GM23338 (cell line): ENCODE measurements around the gene ACYP1. TPM values are rescaled to one million over a fixed set of nuclear protein-coding genes. Genes with fewer than 3 reads are reported as not detected.

Experiments
- ATAC-seq: fragments of 200-7000 bp; cut with Tn5 transposase; 3 replicates; pipeline ENCODE4 v1.9.1; 2020
- DNase-seq: peaks from one replicate; pipeline ENCODE4 v3.0.0-alpha.2; 2015; ENCODE audit warnings: low spot score
- H2AFZ ChIP-seq: fragments of 200-600 bp; sonication (generic); 2 replicates; pipeline ENCODE4 v1.8.0; 2016; ENCODE audit warnings: antibody characterized with exemption, mild to moderate bottlenecking, moderate library complexity
- H3F3A ChIP-seq: fragments of 200-600 bp; sonication (generic); replicated peaks from 2 replicates; pipeline ENCODE4 v1.8.0; 2017; ENCODE audit warnings: antibody characterized with exemption, mixed run types, low read depth
- H3K27ac ChIP-seq: fragments of 200-600 bp; sonication (generic); 2 replicates; pipeline ENCODE4 v1.6.1; 2016; ENCODE audit warnings: low read depth
- H3K27me3 ChIP-seq: fragments of 200-600 bp; sonication (generic); 2 replicates; pipeline ENCODE4 v1.8.0; 2016; ENCODE audit warnings: mild to moderate bottlenecking, mixed run types, moderate library complexity; ENCODE audit not compliant: insufficient read depth
- H3K36me3 ChIP-seq: fragments of 200-600 bp; sonication (generic); 2 replicates; pipeline ENCODE4 v1.8.0; 2016; ENCODE audit warnings: mild to moderate bottlenecking; ENCODE audit not compliant: insufficient read depth
- H3K4me1 ChIP-seq: fragments of 200-600 bp; sonication (generic); 2 replicates; pipeline ENCODE4 v1.8.0; 2016; ENCODE audit warnings: mild to moderate bottlenecking, moderate library complexity; ENCODE audit not compliant: insufficient read depth
- H3K4me2 ChIP-seq: fragments of 200-600 bp; sonication (generic); 2 replicates; pipeline ENCODE4 v1.7.1; 2017; ENCODE audit warnings: mixed run types
- H3K4me3 ChIP-seq: fragments of 200-600 bp; sonication (generic); 2 replicates; pipeline ENCODE4 v1.6.1; 2016; ENCODE audit warnings: mixed run types
- H3K79me2 ChIP-seq: fragments of 200-600 bp; sonication (generic); replicated peaks from 2 replicates; pipeline ENCODE4 v1.8.0; 2017; ENCODE audit warnings: mild to moderate bottlenecking; ENCODE audit not compliant: insufficient read depth
- H3K9me2 ChIP-seq: fragments of 200-600 bp; sonication (generic); 2 replicates; pipeline ENCODE4 v1.8.0; 2017; ENCODE audit not compliant: insufficient read depth
- H4K20me1 ChIP-seq: fragments of 200-600 bp; sonication (generic); replicated peaks from 2 replicates; pipeline ENCODE4 v1.8.0; 2017; ENCODE audit warnings: mild to moderate bottlenecking; ENCODE audit not compliant: insufficient read depth
- H3K27ac Mint-ChIP-seq: 2 replicates; pipeline ENCODE4 v1.8.0; 2020; ENCODE audit warnings: inconsistent platforms, mild to moderate bottlenecking, moderate library complexity, mixed read lengths
- H3K27me3 Mint-ChIP-seq: 3 replicates; pipeline ENCODE4 v1.8.0; 2022; ENCODE audit warnings: low read depth, mild to moderate bottlenecking, moderate library complexity, mixed read lengths, inconsistent platforms; ENCODE audit not compliant: insufficient read depth, poor library complexity
- H3K36me3 Mint-ChIP-seq: 3 replicates; pipeline ENCODE4 v1.8.0; 2021; ENCODE audit warnings: low read depth, mild to moderate bottlenecking, inconsistent platforms, moderate library complexity, mixed read lengths
- H3K4me1 Mint-ChIP-seq: 3 replicates; pipeline ENCODE4 v1.8.0; 2020; ENCODE audit warnings: mild to moderate bottlenecking, inconsistent platforms, mixed read lengths
- H3K4me3 Mint-ChIP-seq: 3 replicates; pipeline ENCODE4 v1.8.0; 2021; ENCODE audit warnings: moderate library complexity, mild to moderate bottlenecking, inconsistent platforms, mixed read lengths
- H3K9me3 Mint-ChIP-seq: 3 replicates; pipeline ENCODE4 v1.8.0; 2020; ENCODE audit warnings: moderate library complexity, mild to moderate bottlenecking, inconsistent platforms, mixed read lengths
- ETS1 ChIP-seq: IDR thresholded peaks from 2 replicates; pipeline ENCODE4 v1.6.1; 2016; ENCODE audit warnings: antibody characterized with exemption
- EZH2 ChIP-seq: fragments of 200-600 bp; sonication (generic); IDR thresholded peaks from one replicate; pipeline ENCODE4 v1.8.0; 2017; ENCODE audit warnings: antibody characterized with exemption, mild to moderate bottlenecking, low read depth; ENCODE audit not compliant: unreplicated experiment
- STAT1 ChIP-seq: IDR thresholded peaks from one replicate; pipeline ENCODE4 v1.6.1; 2016; ENCODE audit warnings: antibody characterized with exemption; ENCODE audit not compliant: unreplicated experiment
- ZNF114 ChIP-seq: fragments of 250-450 bp; sonication (Bioruptor Pico); IDR thresholded peaks from 2 replicates; pipeline ENCODE4 v1.5.0; 2020; ENCODE audit warnings: mild to moderate bottlenecking, moderate library complexity
- ZNF462 ChIP-seq: fragments of 250-450 bp; sonication (Bioruptor Pico); IDR thresholded peaks from 2 replicates; pipeline ENCODE4 v1.5.0; 2020; ENCODE audit warnings: mild to moderate bottlenecking, moderate library complexity
- polyA plus RNA-seq: library from polyadenylated mRNA; unstranded; fragments of >200 nt; fragmentation: Nextera tagmentation; extraction: Ambion mirVana; gene quantifications from 2 replicates; pipeline ENCODE4 v1.2.1, GENCODE V29; 2016
- total RNA-seq: library from RNA; depleted of rRNA; stranded (reverse); fragments of >200 nt; shearing (Covaris generic); gene quantifications from 2 replicates; pipeline ENCODE4 v1.2.3, GENCODE V29; 2014

Gene ACYP1
- total and polyA plus RNA-seq, 2 experiments from 2014 or later, result 18.4 to 104 TPM

- H3K9me2 ChIP-seq, result no peaks in the 10 kb centered on the region
- ATAC-seq, result no peak
- H3K27me3 ChIP-seq, result no peaks in the 10 kb centered on the region
- TF ChIP-seq ETS1, result no peak
- no peak for TF ChIP-seq ZNF114 (CRISPR knock-in tag)
- no peak for TF ChIP-seq EZH2
- no peak for TF ChIP-seq ZNF462 (CRISPR knock-in tag)
- TF ChIP-seq STAT1, result no peak
- H3K4me3 ChIP-seq, result no peak overlapping the region
- Mint-ChIP-seq H3K9me3 (peaks cover 8% of the 10 kb centered on the region; the same call in 2 of the 3 replicates), H3K27me3 (peaks cover 4% of the 10 kb centered on the region), H3K4me1 (peaks cover 4% of the 10 kb centered on the region; the same call in 2 of the 3 replicates), H3K27ac (no peak overlapping the region), H3K36me3 (peaks cover 30% of the 10 kb centered on the region), H3K4me3 (no peak overlapping the region)
- no peak overlapping the region for H3K4me2 ChIP-seq
- no peak overlapping the region for H2AFZ ChIP-seq
- no peak for DNase-seq
- peaks cover 8% of the 10 kb centered on the region; the same call in 1 of the 2 replicates for H3K36me3 ChIP-seq
- peaks cover 31% of the 10 kb centered on the region for H3K79me2 ChIP-seq
- H3K4me1 ChIP-seq, result peaks cover 9% of the 10 kb centered on the region; the same call in 1 of the 2 replicates
- H4K20me1 ChIP-seq, result no peaks in the 10 kb centered on the region; the same call in 1 of the 2 replicates
- H3F3A ChIP-seq, result no peaks in the 10 kb centered on the region
- H3K27ac ChIP-seq, result no peak overlapping the region
These were observed 3.4 kb downstream of the ACYP1 start for GRCh38 chr14:75060420-75060819.
